H1 (cell line): ENCODE data around the gene IKBIP. TPM values are rescaled to one million over a fixed set of nuclear protein-coding genes. Genes with fewer than 3 reads are reported as not detected.
A peak's percentile ranks its signal among the peaks of the same experiment; 100 is the strongest.

Source experiments
- CTCF ChIA-PET: fragments of 300-600 bp; sonication (Branson Sonifier 250); formaldehyde crosslinking; loops from one replicate; lab custom pipeline; 2021; ENCODE audit not compliant: partially characterized antibody; lab: Charles Lee
- POLR2A ChIA-PET: fragments of 300-600 bp; sonication (Branson Sonifier 250); formaldehyde crosslinking; loops from one replicate; lab custom pipeline; 2021; ENCODE audit warnings: inconsistent platforms; ENCODE audit not compliant: partially characterized antibody; lab: Charles Lee
- DNase-seq, 2 experiments: peaks; one replicate each; pipeline versions ENCODE4 v3.0.0 to v3.0.0-alpha.2; 2010 to 2022; ENCODE audit warnings: low spot score in 2 of 2, low read depth in 1 of 2, mixed read lengths in 1 of 2
- FAIRE-seq: peaks from 2 replicates; lab custom pipeline; 2011; peaks lifted over from hg19 to GRCh38; lab: Jason Lieb, UNC
- H2AFZ ChIP-seq: 2 replicates; pipeline ENCODE4 v1.8.1; 2012; ENCODE audit warnings: low read length, inconsistent platforms
- H2AK5ac ChIP-seq: 2 replicates; pipeline ENCODE4 v1.6.1; 2013; ENCODE audit warnings: low read depth, low read length
- H2BK120ac ChIP-seq: replicated peaks from 2 replicates; pipeline ENCODE3; 2013; ENCODE audit warnings: low read depth, low read length, inconsistent platforms
- H2BK12ac ChIP-seq: 2 replicates; pipeline ENCODE4 v1.6.1; 2013; ENCODE audit warnings: low read depth, low read length
- H2BK15ac ChIP-seq: 2 replicates; pipeline ENCODE4 v1.6.1; 2013; ENCODE audit warnings: low read length
- H2BK20ac ChIP-seq: 2 replicates; pipeline ENCODE4 v1.6.1; 2013; ENCODE audit warnings: low read length
- H2BK5ac ChIP-seq: 2 replicates; pipeline ENCODE4 v1.6.1; 2013; ENCODE audit warnings: low read depth, low read length
- H3K14ac ChIP-seq: 2 replicates; pipeline ENCODE4 v1.6.1; 2013; ENCODE audit warnings: inconsistent platforms; ENCODE audit not compliant: insufficient read length
- H3K18ac ChIP-seq: 2 replicates; pipeline ENCODE4 v1.6.1; 2013; ENCODE audit warnings: low read length; ENCODE audit errors: extremely low read depth
- H3K23ac ChIP-seq: 2 replicates; pipeline ENCODE4 v1.6.1; 2013; ENCODE audit warnings: inconsistent platforms; ENCODE audit not compliant: insufficient read length
- H3K23me2 ChIP-seq: 2 replicates; pipeline ENCODE4 v1.6.1; 2013; ENCODE audit warnings: low read depth, low read length
- H3K27ac ChIP-seq: 2 replicates; pipeline ENCODE4 v1.6.1; 2011; ENCODE audit warnings: low read depth, low read length, inconsistent platforms
- H3K27me3 ChIP-seq, 4 experiments: replicated peaks in 1 of 4; 1 replicate in 1 of 4; 2 replicates in 3 of 4; pipeline versions ENCODE4 v1.6.1 to v1.8.1; 2011 to 2013; ENCODE audit warnings: low read length in 3 of 4, mild to moderate bottlenecking in 3 of 4, inconsistent platforms in 2 of 4, mixed read lengths in 2 of 4, moderate library complexity in 1 of 4; ENCODE audit not compliant: control insufficient read depth in 3 of 4, insufficient read depth in 3 of 4; ENCODE audit errors: extremely low read depth in 1 of 4
- H3K36me3 ChIP-seq, 4 experiments: 2 replicates each; pipeline versions ENCODE4 v1.6.1 to v1.8.1; 2011 to 2013; ENCODE audit warnings: mild to moderate bottlenecking in 4 of 4, low read length in 3 of 4, moderate library complexity in 2 of 4, control low read depth in 1 of 4, inconsistent platforms in 1 of 4; ENCODE audit not compliant: insufficient read depth in 4 of 4, control insufficient read depth in 2 of 4
- H3K4ac ChIP-seq: replicated peaks from 2 replicates; pipeline ENCODE3; 2013; ENCODE audit warnings: low read length, low read depth, mixed read lengths, inconsistent platforms; ENCODE audit not compliant: insufficient read length
- H3K4me1 ChIP-seq, 4 experiments: replicated peaks in 1 of 4; 1 replicate in 1 of 4; 2 replicates in 3 of 4; pipeline versions ENCODE4 v1.6.1 to v1.8.1; 2011 to 2013; ENCODE audit warnings: low read length in 3 of 4, inconsistent platforms in 2 of 4, mixed read lengths in 1 of 4; ENCODE audit not compliant: insufficient read depth in 4 of 4, control insufficient read depth in 3 of 4
- H3K4me2 ChIP-seq, 2 experiments: 2 replicates each; pipeline versions ENCODE4 v1.6.1 to v1.8.1; 2011 to 2013; ENCODE audit warnings: low read depth in 2 of 2, low read length in 2 of 2, control low read depth in 1 of 2, inconsistent platforms in 1 of 2, mild to moderate bottlenecking in 1 of 2; ENCODE audit not compliant: insufficient read depth in 1 of 2
- H3K4me3 ChIP-seq, 4 experiments: fragments of 200-600, 300-600 bp in 1 of 4; sonication (generic), shearing (Covaris generic), sonication (Bioruptor Twin) in 1 of 4; 2 replicates each; pipeline versions ENCODE4 v1.5.1 to v1.8.1; 2011 to 2016; ENCODE audit warnings: low read length in 4 of 4, low read depth in 3 of 4, control low read depth in 2 of 4, inconsistent platforms in 2 of 4, mild to moderate bottlenecking in 2 of 4, mixed read lengths in 1 of 4, moderate library complexity in 1 of 4; ENCODE audit not compliant: insufficient read depth in 2 of 4; ENCODE audit errors: extremely low read depth in 1 of 4
- H3K56ac ChIP-seq: replicated peaks from 2 replicates; pipeline ENCODE3; 2013; ENCODE audit warnings: low read depth, mild to moderate bottlenecking, mixed read lengths, low read length, inconsistent platforms; ENCODE audit not compliant: insufficient read length
- H3K79me1 ChIP-seq: 2 replicates; pipeline ENCODE4 v1.6.1; 2013; ENCODE audit warnings: low read depth, low read length, control low read depth
- H3K79me2 ChIP-seq, 2 experiments: 2 replicates each; pipeline versions ENCODE4 v1.6.1 to v1.8.1; 2012 to 2013; ENCODE audit warnings: low read length in 2 of 2, mild to moderate bottlenecking in 2 of 2, inconsistent platforms in 1 of 2; ENCODE audit not compliant: insufficient read depth in 2 of 2, control insufficient read depth in 1 of 2
- H3K9ac ChIP-seq, 4 experiments: replicated peaks in 1 of 4; 1 replicate in 1 of 4; 2 replicates in 3 of 4; pipeline versions ENCODE4 v1.6.1 to v1.8.1; 2011 to 2013; ENCODE audit warnings: low read depth in 3 of 4, low read length in 3 of 4, control low read depth in 2 of 4, mild to moderate bottlenecking in 2 of 4, moderate library complexity in 2 of 4, inconsistent platforms in 1 of 4; ENCODE audit errors: extremely low read depth in 1 of 4
- H3K9me3 ChIP-seq, 2 experiments: 2 replicates each; pipeline versions ENCODE4 v1.6.1 to v1.8.1; 2012 to 2013; ENCODE audit warnings: mild to moderate bottlenecking in 2 of 2, moderate library complexity in 2 of 2, control low read depth in 1 of 2, inconsistent platforms in 1 of 2, low read depth in 1 of 2, low read length in 1 of 2, mixed read lengths in 1 of 2; ENCODE audit not compliant: insufficient read depth in 2 of 2
- H4K20me1 ChIP-seq, 2 experiments: replicated peaks in 1 of 2; 2 replicates each; pipeline versions ENCODE3 to v1.8.1; 2011 to 2013; ENCODE audit warnings: inconsistent platforms in 2 of 2, low read length in 2 of 2, mild to moderate bottlenecking in 1 of 2; ENCODE audit not compliant: insufficient read depth in 2 of 2, control insufficient read depth in 1 of 2
- H4K5ac ChIP-seq: 2 replicates; pipeline ENCODE4 v1.6.1; 2013; ENCODE audit warnings: low read length, low read depth, mixed read lengths, inconsistent platforms; ENCODE audit not compliant: insufficient read length
- H4K8ac ChIP-seq: 2 replicates; pipeline ENCODE4 v1.8.0; 2013; ENCODE audit warnings: mild to moderate bottlenecking, moderate library complexity, low read length, inconsistent platforms; ENCODE audit not compliant: insufficient read depth; ENCODE audit errors: extremely low read depth
- H4K91ac ChIP-seq: replicated peaks from 2 replicates; pipeline ENCODE3; 2013; ENCODE audit warnings: low read length, mixed read lengths, inconsistent platforms; ENCODE audit not compliant: insufficient read length
- HDAC2 ChIP-seq, 2 experiments: fragments of 300-600 bp in 1 of 2; sonication (generic) in 1 of 2; IDR thresholded peaks; 2 replicates each; pipeline ENCODE4 v1.6.1; 2011 to 2012; ENCODE audit warnings: low read depth in 2 of 2, low read length in 2 of 2, mild to moderate bottlenecking in 2 of 2, moderate library complexity in 2 of 2, borderline replicate concordance in 1 of 2, inconsistent platforms in 1 of 2
- KDM4A ChIP-seq: IDR thresholded peaks from one replicate; pipeline ENCODE4 v1.7.1; 2012; ENCODE audit warnings: low read depth, mild to moderate bottlenecking, moderate library complexity, low read length, inconsistent platforms; ENCODE audit not compliant: severe bottlenecking
- KDM5A ChIP-seq: fragments of 200-600 bp; IDR thresholded peaks from 2 replicates; pipeline ENCODE4 v1.7.1; 2012; ENCODE audit warnings: mild to moderate bottlenecking, low read length, inconsistent platforms, mixed read lengths
- MAX ChIP-seq: IDR thresholded peaks from 2 replicates; pipeline ENCODE4 v1.6.1; 2012; ENCODE audit warnings: inconsistent platforms
- SIRT6 ChIP-seq: IDR thresholded peaks from one replicate; pipeline ENCODE4 v1.7.1; 2012; ENCODE audit warnings: low read length, inconsistent platforms
- SRF ChIP-seq: IDR thresholded peaks from 2 replicates; pipeline ENCODE4 v1.6.1; 2011; ENCODE audit warnings: mild to moderate bottlenecking, low read depth, low read length, moderate library complexity
- YY1 ChIP-seq: IDR thresholded peaks from 2 replicates; pipeline ENCODE4 v1.6.1; 2011; ENCODE audit warnings: low read depth, mild to moderate bottlenecking, low read length
- WGBS, 2 experiments: shearing (Covaris generic) in 1 of 2; methylation state at CpG; one replicate each; pipeline versions ENCODE4 v1.1.6 to v1.1.7; 2013 to 2015; ENCODE audit warnings: low lambda C conversion rate in 2 of 2, mixed read lengths in 2 of 2, inconsistent platforms in 1 of 2, low coverage in 1 of 2, missing lambda C conversion rate in 1 of 2; ENCODE audit not compliant: insufficient replicate concordance in 2 of 2, insufficient coverage in 1 of 2, insufficient read length in 1 of 2; ENCODE audit errors: extremely low coverage in 1 of 2, missing lambda C conversion rate in 1 of 2; 5-methylcytosine and 5-hydroxymethylcytosine counted together
- polyA plus RNA-seq, 7 experiments: library from polyadenylated mRNA; depleted of rRNA in 3 of 7; stranded (reverse) in 5 of 7; unstranded in 2 of 7; fragments of >200 nt in 5 of 7; fragments of 200-250 nt in 2 of 7; gene quantifications; 1 replicate in 5 of 7; 2 replicates in 1 of 7; 4 replicates in 1 of 7; pipeline versions ENCODE4 v1.2.1 to v1.2.3, GENCODE V29; 2011 to 2013; ENCODE audit warnings: missing spikeins in 2 of 7, mixed read lengths in 2 of 7
- total RNA-seq: library from RNA; stranded (reverse); fragmentation: NEBNext Ultra II Directional; extraction: Animal tissue kit (Norgen Biotek cat#: 25700); gene quantifications from 2 replicates; pipeline ENCODE4 v1.2.1, GENCODE V29; 2021

Gene IKBIP
- total and polyA plus RNA-seq, 2 of the 8 experiments (the other 6 are each of a cell fraction or from before 2014, with no cell fraction given), result 2.7 to 12.4 TPM

GRCh38 chr12:98646294-98647090 is 1.9 kb upstream of the IKBIP start:
- ChIA-PET POLR2A (interaction anchor here (0.8 to 1.3 kb wide), 3 partner anchors 53 to 172 kb away, joined by 3 read pairs; partner anchors contain the start of gene SLC25A3), CTCF (interaction anchor here (0.7 to 1.2 kb wide), 2 partner anchors 77 to 90 kb away, joined by 3 read pairs; no protein-coding TSS in a partner anchor)
- H3K4me1 ChIP-seq, result no peaks in the 10 kb centered on the region; a peak in 1 of 7 replicates
- H3K79me1 ChIP-seq, result no peaks in the 10 kb centered on the region; the same call in 1 of the 2 replicates
- peaks cover 8% of the 10 kb centered on the region for H3K23me2 ChIP-seq
- H2AK5ac ChIP-seq, result no peak overlapping the region
- no peak overlapping the region for H3K9ac ChIP-seq
- no peak for TF ChIP-seq YY1
- TF ChIP-seq HDAC2 (IDR thresholded peaks at IDR 0.05; ENCODE audit: borderline replicate concordance in 1 of 2, low read depth in 2 of 2, low read length in 2 of 2), result no peak
- no peak for TF ChIP-seq MAX
- no peak for TF ChIP-seq SIRT6
- TF ChIP-seq SRF, result no peak
- TF ChIP-seq KDM4A, result no peak
- no peak for TF ChIP-seq KDM5A
- no peak overlapping the region for H2BK5ac ChIP-seq
- peaks cover 4 to 17% (median 6%) of the 10 kb centered on the region in 4 experiments; a peak in 7 of 8 replicates for H3K36me3 ChIP-seq
- H3K9me3 ChIP-seq, result no peaks in the 10 kb centered on the region
- no peak overlapping the region for H2AFZ ChIP-seq
- H3K27me3 ChIP-seq, result no peaks in the 10 kb centered on the region
- peaks cover 0 to 1% of the 10 kb centered on the region in 2 experiments for H4K20me1 ChIP-seq
- H4K5ac ChIP-seq, result no peak overlapping the region
- peaks cover 0 to 16% of the 10 kb centered on the region in 2 experiments; a peak in 2 of 4 replicates for H3K79me2 ChIP-seq
- H3K27ac ChIP-seq, result no peak overlapping the region
- no peak overlapping the region for H4K91ac ChIP-seq
- H3K14ac ChIP-seq, result no peak overlapping the region
- H2BK12ac ChIP-seq, result no peak overlapping the region
- no peak overlapping the region for H2BK20ac ChIP-seq
- WGBS, 2 experiments, result 61% methylated on average over 8 of the region's 8 CpGs; no CpG with 5 or more reads in 1 of the 2 experiments
- FAIRE-seq, result no peak
- DNase-seq, result no peak
- no peak overlapping the region for H2BK120ac ChIP-seq
- H2BK15ac ChIP-seq, result no peak overlapping the region
- H3K4ac ChIP-seq, result no peak overlapping the region
- H4K8ac ChIP-seq, result no peak overlapping the region
- no peak overlapping the region for H3K23ac ChIP-seq
- no peak overlapping the region for H3K56ac ChIP-seq
- peak overlapping the region; percentile 7 to 95 (median 80); a peak in 6 of 8 replicates for H3K4me3 ChIP-seq
- no peak overlapping the region for H3K18ac ChIP-seq
- peak overlapping the region; percentile 73 to 92; a peak in 3 of 4 replicates for H3K4me2 ChIP-seq
